CD8-positive, alpha-beta memory T cell (primary cell): ENCODE data around the gene SOX6. TPM values are rescaled to one million over a fixed set of nuclear protein-coding genes. Genes with fewer than 3 reads are reported as not detected.

Source experiments
- CTCF ChIA-PET: fragments of 350-600 bp; sonication (Branson Sonifier 250); formaldehyde crosslinking; loops from one replicate; lab custom pipeline; 2021; ENCODE audit warnings: antibody characterized with exemption; lab: Charles Lee
- POLR2A ChIA-PET: fragments of 350-600 bp; sonication (Branson Sonifier 250); formaldehyde crosslinking; loops from one replicate; lab custom pipeline; 2021; ENCODE audit warnings: antibody characterized with exemption; lab: Charles Lee
- DNase-seq, 5 donors: peaks; one replicate each; pipeline versions ENCODE4 v3.0.0 to v3.0.0-alpha.2; 2020 to 2022; ENCODE audit warnings: mixed read lengths in 1 of 5
- H3K27ac ChIP-seq: one replicate; pipeline ENCODE4 v1.7.0; 2013; ENCODE audit warnings: low read depth, mild to moderate bottlenecking, low read length, moderate library complexity
- H3K27me3 ChIP-seq: 2 replicates; pipeline ENCODE4 v1.7.0; 2013; ENCODE audit warnings: low read length, mild to moderate bottlenecking; ENCODE audit not compliant: insufficient read depth, poor library complexity, severe bottlenecking
- H3K36me3 ChIP-seq: 2 replicates; pipeline ENCODE4 v1.7.0; 2013; ENCODE audit warnings: mild to moderate bottlenecking, low read length, moderate library complexity; ENCODE audit not compliant: insufficient read depth
- H3K4me1 ChIP-seq: 2 replicates; pipeline ENCODE4 v1.7.0; 2013; ENCODE audit warnings: mild to moderate bottlenecking, low read length, moderate library complexity; ENCODE audit not compliant: insufficient read depth
- H3K4me3 ChIP-seq: 2 replicates; pipeline ENCODE4 v1.7.0; 2013; ENCODE audit warnings: mild to moderate bottlenecking, low read length
- H3K9me3 ChIP-seq: 2 replicates; pipeline ENCODE4 v1.7.0; 2013; ENCODE audit warnings: mild to moderate bottlenecking, low read length
- H3K27ac Mint-ChIP-seq, 8 donors: one replicate each; pipeline ENCODE4 v1.8.0; 2020 to 2021; ENCODE audit warnings: mixed read lengths in 8 of 8, mild to moderate bottlenecking in 6 of 8, inconsistent platforms in 3 of 8, moderate library complexity in 3 of 8
- H3K27me3 Mint-ChIP-seq, 2 donors: one replicate each; pipeline ENCODE4 v1.8.0; 2020 to 2021; ENCODE audit warnings: mixed read lengths in 2 of 2, mild to moderate bottlenecking in 1 of 2, moderate library complexity in 1 of 2
- H3K36me3 Mint-ChIP-seq, 3 donors: one replicate each; pipeline ENCODE4 v1.8.0; 2020 to 2021; ENCODE audit warnings: mixed read lengths in 3 of 3, inconsistent platforms in 1 of 3, mild to moderate bottlenecking in 1 of 3
- H3K4me1 Mint-ChIP-seq, 3 donors: one replicate each; pipeline ENCODE4 v1.8.0; 2020 to 2021; ENCODE audit warnings: mixed read lengths in 3 of 3, inconsistent platforms in 1 of 3, mild to moderate bottlenecking in 1 of 3
- H3K4me3 Mint-ChIP-seq, 7 donors: one replicate each; pipeline ENCODE4 v1.8.0; 2020 to 2021; ENCODE audit warnings: mixed read lengths in 7 of 7, mild to moderate bottlenecking in 6 of 7, moderate library complexity in 4 of 7, inconsistent platforms in 2 of 7
- H3K9me3 Mint-ChIP-seq, 5 donors: one replicate each; pipeline ENCODE4 v1.8.0; 2020 to 2022; ENCODE audit warnings: mixed read lengths in 5 of 5, mild to moderate bottlenecking in 3 of 5, moderate library complexity in 2 of 5, inconsistent platforms in 1 of 5
- polyA plus RNA-seq: library from polyadenylated mRNA; unstranded; fragments of 300-500 nt; fragmentation: Illumina TruSeq; gene quantifications from one replicate; pipeline ENCODE4 v1.2.3, GENCODE V29; 2021
- total RNA-seq, 2 experiments: library from RNA; stranded (reverse); gene quantifications; one replicate each; pipeline ENCODE4 v1.2.3, GENCODE V29; 2021

The SOX6 gene
- total and polyA plus RNA-seq, 3 experiments from 2014 or later = not detected

- CTCF ChIA-PET = no interaction called here
- no peak overlapping the region for H3K27ac Mint-ChIP-seq
- no peaks in the 10 kb centered on the region for H3K36me3 ChIP-seq
- no peak overlapping the region for H3K4me3 Mint-ChIP-seq
- no peaks in the 10 kb centered on the region for H3K4me1 Mint-ChIP-seq
- no peaks in the 10 kb centered on the region for H3K4me1 ChIP-seq
- POLR2A ChIA-PET = no interaction called here
- no peak overlapping the region for H3K27ac ChIP-seq
- no peaks in the 10 kb centered on the region for H3K27me3 ChIP-seq
- H3K4me3 ChIP-seq = no peak overlapping the region
- no peak for DNase-seq
- H3K9me3 ChIP-seq = no peaks in the 10 kb centered on the region
- no peaks in the 10 kb centered on the region for H3K36me3 Mint-ChIP-seq
- H3K9me3 Mint-ChIP-seq = peaks cover 0 to 19% (median 5%) of the 10 kb centered on the region in 5 donors
- H3K27me3 Mint-ChIP-seq = no peaks in the 10 kb centered on the region
These were observed 64.6 kb downstream of the SOX6 start for GRCh38 chr11:16291729-16292128.

GRCh38 chr11:16289541-16289940, 66.8 kb downstream of the SOX6 start:
- Mint-ChIP-seq H3K36me3 (no peaks in the 10 kb centered on the region), H3K9me3 (peaks cover 0 to 24% (median 3%) of the 10 kb centered on the region in 5 donors), H3K4me1 (no peaks in the 10 kb centered on the region), H3K27ac (no peak overlapping the region), H3K4me3 (no peak overlapping the region), H3K27me3 (no peaks in the 10 kb centered on the region)
- H3K9me3 ChIP-seq = no peaks in the 10 kb centered on the region
- H3K4me1 ChIP-seq = no peaks in the 10 kb centered on the region
- POLR2A ChIA-PET = no interaction called here
- H3K36me3 ChIP-seq = no peaks in the 10 kb centered on the region
- DNase-seq = no peak
- no peak overlapping the region for H3K4me3 ChIP-seq
- CTCF ChIA-PET = no interaction called here
- H3K27ac ChIP-seq = no peak overlapping the region
- no peaks in the 10 kb centered on the region for H3K27me3 ChIP-seq

GRCh38 chr11:16287630-16288280, 68.6 kb downstream of the SOX6 start:
- Histone ChIP-seq H3K27ac (no peak overlapping the region), H3K4me1 (no peaks in the 10 kb centered on the region), H3K36me3 (no peaks in the 10 kb centered on the region), H3K9me3 (no peaks in the 10 kb centered on the region), H3K4me3 (no peak overlapping the region), H3K27me3 (no peaks in the 10 kb centered on the region)
- ChIA-PET CTCF (no interaction called here), POLR2A (no interaction called here)
- peak overlapping the region in 1 of 8 donors; percentile 14 for H3K27ac Mint-ChIP-seq
- no peaks in the 10 kb centered on the region for H3K27me3 Mint-ChIP-seq
- no peaks in the 10 kb centered on the region for H3K4me1 Mint-ChIP-seq
- H3K9me3 Mint-ChIP-seq = peaks cover 0 to 19% (median 2%) of the 10 kb centered on the region in 5 donors
- no peaks in the 10 kb centered on the region for H3K36me3 Mint-ChIP-seq
- H3K4me3 Mint-ChIP-seq = no peak overlapping the region
- no peak for DNase-seq

- ChIA-PET POLR2A (no interaction called here), CTCF (no interaction called here)
- no peak for DNase-seq
- Mint-ChIP-seq H3K27me3 (no peaks in the 10 kb centered on the region), H3K4me3 (no peak overlapping the region), H3K36me3 (no peaks in the 10 kb centered on the region), H3K27ac (no peak overlapping the region), H3K4me1 (no peaks in the 10 kb centered on the region), H3K9me3 (peaks cover 0 to 14% (median 3%) of the 10 kb centered on the region in 5 donors)
- Histone ChIP-seq H3K4me1 (no peaks in the 10 kb centered on the region), H3K27me3 (no peaks in the 10 kb centered on the region), H3K27ac (no peak overlapping the region), H3K9me3 (no peaks in the 10 kb centered on the region), H3K4me3 (no peak overlapping the region), H3K36me3 (no peaks in the 10 kb centered on the region)
These were observed 70.3 kb downstream of the SOX6 start for GRCh38 chr11:16286095-16286494.

- Mint-ChIP-seq H3K9me3 (peaks cover 2 to 23% (median 4%) of the 10 kb centered on the region in 5 donors), H3K36me3 (no peaks in the 10 kb centered on the region), H3K4me1 (no peaks in the 10 kb centered on the region), H3K4me3 (no peak overlapping the region), H3K27ac (no peak overlapping the region), H3K27me3 (no peaks in the 10 kb centered on the region)
- no peak for DNase-seq
- Histone ChIP-seq H3K9me3 (no peaks in the 10 kb centered on the region), H3K4me1 (no peaks in the 10 kb centered on the region), H3K4me3 (no peak overlapping the region), H3K27ac (no peak overlapping the region), H3K36me3 (no peaks in the 10 kb centered on the region), H3K27me3 (no peaks in the 10 kb centered on the region)
- CTCF ChIA-PET = no interaction called here
- POLR2A ChIA-PET = no interaction called here
These were observed 76.1 kb downstream of the SOX6 start for GRCh38 chr11:16280256-16280682.

GRCh38 chr11:16279524-16279923, 76.8 kb downstream of the SOX6 start:
- H3K27me3 Mint-ChIP-seq = no peaks in the 10 kb centered on the region
- no peak for DNase-seq
- H3K9me3 Mint-ChIP-seq = peaks cover 2 to 20% (median 3%) of the 10 kb centered on the region in 5 donors
- H3K9me3 ChIP-seq = no peaks in the 10 kb centered on the region
- H3K4me3 ChIP-seq = no peak overlapping the region
- ChIA-PET CTCF (no interaction called here), POLR2A (no interaction called here)
- no peaks in the 10 kb centered on the region for H3K36me3 ChIP-seq
- H3K27ac Mint-ChIP-seq = no peak overlapping the region
- H3K4me1 ChIP-seq = no peaks in the 10 kb centered on the region
- H3K27me3 ChIP-seq = no peaks in the 10 kb centered on the region
- no peaks in the 10 kb centered on the region for H3K36me3 Mint-ChIP-seq
- no peaks in the 10 kb centered on the region for H3K4me1 Mint-ChIP-seq
- peak overlapping the region; percentile 13 for H3K27ac ChIP-seq
- H3K4me3 Mint-ChIP-seq = no peak overlapping the region

GRCh38 chr11:16278979-16279378, 77.4 kb downstream of the SOX6 start:
- ChIA-PET CTCF (no interaction called here), POLR2A (no interaction called here)
- Histone ChIP-seq H3K27ac (no peak overlapping the region), H3K4me3 (no peak overlapping the region), H3K36me3 (no peaks in the 10 kb centered on the region), H3K27me3 (no peaks in the 10 kb centered on the region), H3K4me1 (no peaks in the 10 kb centered on the region), H3K9me3 (no peaks in the 10 kb centered on the region)
- Mint-ChIP-seq H3K9me3 (peaks cover 2 to 19% (median 3%) of the 10 kb centered on the region in 5 donors), H3K27me3 (no peaks in the 10 kb centered on the region), H3K27ac (no peak overlapping the region), H3K36me3 (no peaks in the 10 kb centered on the region), H3K4me1 (no peaks in the 10 kb centered on the region), H3K4me3 (no peak overlapping the region)
- DNase-seq = no peak

GRCh38 chr11:16278273-16278672, 78.1 kb downstream of the SOX6 start:
- Mint-ChIP-seq H3K27ac (no peak overlapping the region), H3K9me3 (peaks cover 2 to 23% (median 3%) of the 10 kb centered on the region in 5 donors), H3K4me1 (no peaks in the 10 kb centered on the region), H3K36me3 (no peaks in the 10 kb centered on the region), H3K4me3 (no peak overlapping the region), H3K27me3 (no peaks in the 10 kb centered on the region)
- no peaks in the 10 kb centered on the region for H3K36me3 ChIP-seq
- no peaks in the 10 kb centered on the region for H3K4me1 ChIP-seq
- no peak overlapping the region for H3K27ac ChIP-seq
- H3K27me3 ChIP-seq = no peaks in the 10 kb centered on the region
- ChIA-PET POLR2A (no interaction called here), CTCF (no interaction called here)
- no peak overlapping the region for H3K4me3 ChIP-seq
- DNase-seq = no peak
- no peaks in the 10 kb centered on the region for H3K9me3 ChIP-seq
